Progenitor cell of endocrine pancreas (in vitro differentiated cells): Measurements from ENCODE around the gene C11orf58. TPM values are rescaled to one million over a fixed set of nuclear protein-coding genes. Genes with fewer than 3 reads are reported as not detected.

ENCODE experiments used
- DNase-seq: peaks from one replicate; pipeline ENCODE4 v3.0.0; 2021; ENCODE audit warnings: low spot score; ENCODE audit not compliant: unreplicated experiment
- H3K27ac Mint-ChIP-seq: 2 replicates; pipeline ENCODE4 v1.8.0; 2021; ENCODE audit warnings: mild to moderate bottlenecking, moderate library complexity, mixed read lengths
- H3K27me3 Mint-ChIP-seq: 2 replicates; pipeline ENCODE4 v1.8.0; 2021; ENCODE audit warnings: mixed read lengths
- H3K36me3 Mint-ChIP-seq: 2 replicates; pipeline ENCODE4 v1.8.0; 2022; ENCODE audit warnings: mixed read lengths; ENCODE audit not compliant: insufficient read depth
- H3K4me1 Mint-ChIP-seq: 2 replicates; pipeline ENCODE4 v1.8.0; 2021; ENCODE audit warnings: low read depth, mixed read lengths
- H3K4me3 Mint-ChIP-seq: 2 replicates; pipeline ENCODE4 v1.8.0; 2021; ENCODE audit warnings: low read depth, mild to moderate bottlenecking, moderate library complexity, mixed read lengths
- H3K9me3 Mint-ChIP-seq: 2 replicates; pipeline ENCODE4 v1.8.0; 2021; ENCODE audit warnings: low read depth, mixed read lengths
- CTCF ChIP-seq: fragments of 200-600 bp; sonication (generic); IDR thresholded peaks from one replicate; pipeline ENCODE4 v1.5.0; 2021; ENCODE audit warnings: antibody characterized with exemption, mild to moderate bottlenecking; ENCODE audit not compliant: unreplicated experiment
- long read RNA-seq: library from polyadenylated mRNA; unstranded; transcript quantifications from one replicate; pipeline ENCODE4 v2.0.0, GENCODE V29; 2020
- total RNA-seq: library from RNA; stranded (reverse); gene quantifications from 2 replicates; pipeline ENCODE4 v1.2.1, GENCODE V29; 2021

Gene C11orf58
- total RNA-seq: 162 and 166 TPM in 2 replicates
- long read RNA-seq, full-length matches to known transcripts: 611 of 648 reads
- long read RNA-seq, partial matches to known transcripts: 1 of 648 reads
- long read RNA-seq, other reads (novel, unspliced or antisense): 36 of 648 reads

- no peaks in the 10 kb centered on the region for H3K27me3 Mint-ChIP-seq
Measured at GRCh38 chr11:16738193-16738946, at the start of gene C11orf58. TSS of gene C11orf58 (plus strand) at chr11:16738647. CDS start at chr11:16738779, 132 bp downstream.

DNA sequence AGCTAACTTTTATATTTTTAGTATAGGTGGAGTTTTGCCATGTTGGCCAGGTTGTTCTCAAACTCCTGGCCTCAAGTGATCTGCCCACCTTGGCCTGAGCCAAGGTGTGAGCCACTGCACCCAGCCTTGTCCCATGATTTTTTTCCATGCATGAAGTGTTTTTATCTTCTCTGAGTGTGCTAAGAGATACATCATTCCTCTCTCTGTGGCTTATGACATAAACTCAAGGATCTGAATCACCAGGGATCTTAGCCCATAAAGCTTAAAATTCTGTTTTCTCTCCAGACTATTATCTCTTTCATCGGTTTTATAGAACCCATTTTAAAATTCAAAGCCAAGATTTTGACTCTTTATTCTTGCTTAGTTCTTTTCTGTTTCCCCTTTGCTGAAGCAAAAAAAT lies 48.4 kb upstream of the C11orf58 start:
- Mint-ChIP-seq H3K9me3 (no peaks in the 10 kb centered on the region), H3K27ac (no peak overlapping the region), H3K36me3 (no peaks in the 10 kb centered on the region), H3K4me1 (peaks cover 4% of the 10 kb centered on the region), H3K4me3 (no peak overlapping the region), H3K27me3 (no peaks in the 10 kb centered on the region)
- no peak for TF ChIP-seq CTCF
- no peak for DNase-seq

More at GRCh38 chr11:16738193-16738946, at the start of gene C11orf58:
- Mint-ChIP-seq H3K9me3 (no peaks in the 10 kb centered on the region), H3K36me3 (peaks cover 16% of the 10 kb centered on the region), H3K27ac (peak within 1 kb of the TSS; percentile 84), H3K4me3 (no peak within 1 kb of the TSS), H3K4me1 (peaks cover 17% of the 10 kb centered on the region)
- DNase-seq: peak; percentile 93
- TF ChIP-seq CTCF: no peak

DNA sequence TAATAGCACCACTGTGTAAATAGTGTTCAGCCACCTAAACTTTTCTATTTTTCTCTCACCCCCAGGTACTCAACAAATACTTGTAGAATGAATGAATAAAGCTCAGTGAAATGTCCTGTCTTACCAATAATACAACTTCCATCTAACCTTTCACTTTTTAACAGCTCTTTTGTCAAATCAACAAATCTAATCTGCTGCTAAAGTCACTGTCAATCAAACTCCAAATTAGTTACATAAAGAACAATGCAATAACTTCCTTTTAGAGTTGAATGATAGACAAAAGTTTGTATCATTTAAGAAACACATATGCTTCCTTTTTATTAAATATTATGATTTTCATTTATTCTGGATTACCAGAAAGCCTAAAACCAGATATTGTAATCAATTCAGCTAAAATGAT lies 34.7 kb upstream of the C11orf58 start:
- Mint-ChIP-seq H3K27me3 (no peaks in the 10 kb centered on the region), H3K4me3 (no peak overlapping the region), H3K36me3 (no peaks in the 10 kb centered on the region), H3K27ac (no peak overlapping the region), H3K4me1 (no peaks in the 10 kb centered on the region), H3K9me3 (no peaks in the 10 kb centered on the region)
- DNase-seq: no peak
- no peak for TF ChIP-seq CTCF

DNA sequence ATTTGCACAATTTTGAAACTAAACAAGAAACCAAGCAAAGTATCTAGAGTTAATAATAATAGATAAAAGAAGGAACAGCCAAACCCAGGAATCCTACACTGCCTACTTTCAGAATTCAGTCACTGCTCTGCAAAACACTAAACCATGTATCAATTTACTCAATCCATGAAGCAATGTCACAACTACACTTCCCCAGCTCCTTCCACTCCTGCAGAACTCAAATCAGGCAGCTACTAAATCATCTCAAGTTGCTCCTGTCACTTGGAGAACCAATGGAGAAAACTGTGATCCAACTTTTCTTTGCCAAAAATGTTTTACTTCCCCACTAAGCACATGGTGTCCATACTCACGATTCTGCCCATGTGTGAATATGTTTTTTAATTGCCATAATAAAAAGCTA lies 24.9 kb upstream of the C11orf58 start:
- no peak for TF ChIP-seq CTCF
- no peaks in the 10 kb centered on the region for H3K4me1 Mint-ChIP-seq
- H3K27me3 Mint-ChIP-seq: peaks cover 3% of the 10 kb centered on the region
- no peak overlapping the region for H3K27ac Mint-ChIP-seq
- no peaks in the 10 kb centered on the region for H3K9me3 Mint-ChIP-seq
- no peaks in the 10 kb centered on the region for H3K36me3 Mint-ChIP-seq
- H3K4me3 Mint-ChIP-seq: no peak overlapping the region
- no peak for DNase-seq

- no peak for TF ChIP-seq CTCF
- no peaks in the 10 kb centered on the region for H3K9me3 Mint-ChIP-seq
- no peak for DNase-seq
- no peaks in the 10 kb centered on the region for H3K27me3 Mint-ChIP-seq
- H3K4me3 Mint-ChIP-seq: no peak overlapping the region
- no peak overlapping the region for H3K27ac Mint-ChIP-seq
- H3K36me3 Mint-ChIP-seq: no peaks in the 10 kb centered on the region
- no peaks in the 10 kb centered on the region for H3K4me1 Mint-ChIP-seq
Measured at GRCh38 chr11:16722581-16723344, 15.7 kb upstream of the C11orf58 start.
